HCT116 (cell line): ENCODE data around the gene RAB37. TPM values are rescaled to one million over a fixed set of nuclear protein-coding genes. Genes with fewer than 3 reads are reported as not detected.

Experiments used
- ATAC-seq: fragments of 200-7000 bp; cut with Tn5 transposase; 2 replicates; pipeline ENCODE4 v1.9.1; 2020; ENCODE audit warnings: mild to moderate bottlenecking, moderate library complexity
- BruUV-seq: library from RNA; stranded (reverse); fragments of 400-500 nt; replicated peaks from 2 replicates; lab custom pipeline; 2021; lab: Mats Ljungman, UMichigan
- CTCF ChIA-PET: fragments of 300-600 bp; sonication (Branson Sonifier 250); formaldehyde crosslinking; loops from one replicate; lab custom pipeline; 2021; ENCODE audit warnings: antibody characterized with exemption; lab: Charles Lee
- POLR2A ChIA-PET: fragments of 300-600, 350-600 bp; sonication (Branson Sonifier 250); formaldehyde crosslinking; loops from one replicate; lab custom pipeline; 2021; ENCODE audit warnings: antibody characterized with exemption; lab: Charles Lee
- RAD21 ChIA-PET, 2 experiments: fragments of 300-600 bp; sonication (Branson Sonifier 250); formaldehyde crosslinking; loops; one replicate each; lab custom pipeline; 2023; ENCODE audit warnings: low total read pairs in 2 of 2; ENCODE audit not compliant: uncharacterized antibody in 2 of 2, unreplicated experiment in 2 of 2, low non-redundant PET in 1 of 2; lab: Charles Lee
- DNase-seq: peaks from one replicate; pipeline ENCODE4 v3.0.0-alpha.2; 2010; ENCODE audit warnings: low read depth, low spot score
- H2AFZ ChIP-seq: fragments of 200-600 bp; shearing (Covaris generic), sonication (generic); 2 replicates; pipeline ENCODE4 v1.6.1; 2017; ENCODE audit warnings: low read depth, mixed run types, mixed read lengths, antibody characterized with exemption, low read length; ENCODE audit not compliant: poor library complexity, severe bottlenecking
- H3K27ac ChIP-seq: 2 replicates; pipeline ENCODE4 v1.5.1; 2012; ENCODE audit warnings: low read depth, low read length
- H3K27me3 ChIP-seq: fragments of 200-600 bp; sonication (generic); 2 replicates; pipeline ENCODE4 v1.6.1; 2016; ENCODE audit warnings: mixed run types, low read length, mixed read lengths; ENCODE audit not compliant: insufficient read depth
- H3K36me3 ChIP-seq, 2 experiments: fragments of 200-500 bp in 1 of 2; fragments of 200-600 bp in 1 of 2; sonication (Bioruptor generic) in 1 of 2; sonication (generic) in 1 of 2; 2 replicates each; pipeline versions ENCODE4 v1.5.1 to v1.6.1; 2014 to 2016; ENCODE audit warnings: low read length in 2 of 2, inconsistent platforms in 1 of 2, mixed read lengths in 1 of 2, mixed run types in 1 of 2; ENCODE audit not compliant: insufficient read depth in 2 of 2, control insufficient read depth in 1 of 2
- H3K4me1 ChIP-seq, 2 experiments: fragments of 200-600 bp in 1 of 2; sonication (generic) in 1 of 2; 2 replicates each; pipeline versions ENCODE4 v1.5.1 to v1.6.1; 2012 to 2017; ENCODE audit warnings: low read length in 2 of 2, inconsistent platforms in 1 of 2, mild to moderate bottlenecking in 1 of 2, mixed read lengths in 1 of 2, mixed run types in 1 of 2, moderate library complexity in 1 of 2; ENCODE audit not compliant: insufficient read depth in 2 of 2, control insufficient read depth in 1 of 2
- H3K4me2 ChIP-seq: fragments of 200-600 bp; sonication (generic); 2 replicates; pipeline ENCODE4 v1.6.1; 2017; ENCODE audit warnings: mixed run types, low read length, mixed read lengths
- H3K4me3 ChIP-seq, 2 experiments: fragments of 200-600 bp in 1 of 2; sonication (generic) in 1 of 2; replicated peaks in 1 of 2; 2 replicates each; pipeline ENCODE4 v1.5.1; 2011 to 2016; ENCODE audit warnings: low read length in 2 of 2, control low read depth in 1 of 2, low read depth in 1 of 2, mild to moderate bottlenecking in 1 of 2, mixed read lengths in 1 of 2, mixed run types in 1 of 2
- H3K79me2 ChIP-seq: fragments of 200-600 bp; sonication (generic); 2 replicates; pipeline ENCODE4 v1.6.1; 2017; ENCODE audit warnings: mild to moderate bottlenecking, mixed run types, low read length, moderate library complexity, mixed read lengths; ENCODE audit not compliant: insufficient read depth
- H3K9ac ChIP-seq: fragments of 200-600 bp; sonication (generic); 2 replicates; pipeline ENCODE4 v1.6.1; 2016; ENCODE audit warnings: low read length, mixed read lengths
- H3K9me2 ChIP-seq: fragments of 200-600 bp; sonication (generic), shearing (Covaris generic); 2 replicates; pipeline ENCODE4 v1.6.1; 2017; ENCODE audit warnings: mixed run types, mild to moderate bottlenecking, moderate library complexity; ENCODE audit not compliant: insufficient read depth
- H3K9me3 ChIP-seq, 2 experiments: fragments of 200-500 bp in 1 of 2; fragments of 200-600 bp in 1 of 2; sonication (Bioruptor generic) in 1 of 2; sonication (generic) in 1 of 2; 2 replicates each; pipeline ENCODE4 v1.6.1; 2014 to 2017; ENCODE audit warnings: low read length in 2 of 2, mixed read lengths in 2 of 2, inconsistent platforms in 1 of 2, low read depth in 1 of 2, mild to moderate bottlenecking in 1 of 2, mixed run types in 1 of 2, moderate library complexity in 1 of 2; ENCODE audit not compliant: control insufficient read depth in 1 of 2, insufficient read depth in 1 of 2
- H4K20me1 ChIP-seq: fragments of 200-600 bp; sonication (generic), shearing (Covaris generic); 2 replicates; pipeline ENCODE4 v1.6.1; 2017; ENCODE audit warnings: mixed run types, mild to moderate bottlenecking, moderate library complexity; ENCODE audit not compliant: insufficient read depth
- ATF3 ChIP-seq: IDR thresholded peaks from 2 replicates; pipeline ENCODE4 v1.6.1; 2012
- CBX3 ChIP-seq: IDR thresholded peaks from 2 replicates; pipeline ENCODE4 v1.6.1; 2012; ENCODE audit warnings: low read depth
- CTCF ChIP-seq, 3 experiments: fragments of 200-600 bp in 1 of 3; sonication (generic) in 1 of 3; IDR thresholded peaks in 2 of 3; conservative IDR thresholded peaks in 1 of 3; 2 replicates each; pipeline ENCODE4 v1.5.1; 2012 to 2017; ENCODE audit warnings: low read depth in 2 of 3, low read length in 2 of 3, antibody characterized with exemption in 1 of 3, borderline replicate concordance in 1 of 3, control low read depth in 1 of 3, mild to moderate bottlenecking in 1 of 3, mixed read lengths in 1 of 3, mixed run types in 1 of 3, moderate library complexity in 1 of 3; ENCODE audit not compliant: insufficient read depth in 1 of 3
- ELF1 ChIP-seq: IDR thresholded peaks from 2 replicates; pipeline ENCODE4 v1.6.1; 2012; ENCODE audit warnings: low read depth, borderline replicate concordance
- EZH2 ChIP-seq: fragments of 200-600 bp; sonication (generic); IDR thresholded peaks from 2 replicates; pipeline ENCODE4 v1.6.1; 2017; ENCODE audit warnings: antibody characterized with exemption, mixed run types
- EZH2phosphoT487 ChIP-seq: fragments of 200-600 bp; IDR thresholded peaks from 2 replicates; pipeline ENCODE4 v1.6.1; 2018; ENCODE audit warnings: antibody characterized with exemption, borderline replicate concordance
- FOSL1 ChIP-seq: IDR thresholded peaks from 2 replicates; pipeline ENCODE4 v1.6.1; 2012; ENCODE audit warnings: low read depth
- POLR2A ChIP-seq: IDR thresholded peaks from 2 replicates; pipeline ENCODE4 v1.7.0; 2011; ENCODE audit warnings: borderline replicate concordance; ENCODE audit not compliant: insufficient read depth, insufficient read length; ENCODE audit errors: extremely low read depth
- POLR2AphosphoS5 ChIP-seq: IDR thresholded peaks from 2 replicates; pipeline ENCODE4 v1.6.1; 2011; ENCODE audit warnings: mild to moderate bottlenecking, low read depth, low read length, moderate library complexity
- RAD21 ChIP-seq: IDR thresholded peaks from 2 replicates; pipeline ENCODE4 v1.6.1; 2012; ENCODE audit warnings: low read depth, mild to moderate bottlenecking
- REST ChIP-seq: IDR thresholded peaks from 2 replicates; pipeline ENCODE4 v1.6.1; 2012; ENCODE audit warnings: low read depth
- SIN3A ChIP-seq: IDR thresholded peaks from 2 replicates; pipeline ENCODE4 v1.6.1; 2012; ENCODE audit warnings: low read depth
- SRF ChIP-seq: IDR thresholded peaks from 2 replicates; pipeline ENCODE4 v1.6.1; 2012; ENCODE audit warnings: low read depth
- TCF7L2 ChIP-seq: IDR thresholded peaks from 2 replicates; pipeline ENCODE4 v1.7.0; 2011; ENCODE audit warnings: borderline replicate concordance, inconsistent platforms; ENCODE audit not compliant: insufficient read depth, insufficient read length; ENCODE audit errors: extremely low read depth
- YY1 ChIP-seq: IDR thresholded peaks from 2 replicates; pipeline ENCODE4 v1.6.1; 2011; ENCODE audit warnings: low read length, low read depth, moderate library complexity, mild to moderate bottlenecking; ENCODE audit not compliant: insufficient replicate concordance; ENCODE audit errors: extremely low read depth
- ZFX ChIP-seq: fragments of 450-650 bp; IDR thresholded peaks from 2 replicates; pipeline ENCODE4 v1.6.1; 2017
- ZNF274 ChIP-seq: fragments of 200-500 bp; sonication (Bioruptor generic); IDR thresholded peaks from 2 replicates; pipeline ENCODE4 v1.6.1; 2014; ENCODE audit warnings: mild to moderate bottlenecking, low read depth, low read length, inconsistent platforms
- intact Hi-C: fragments of 100-400 bp; cut with micrococcal nuclease; formaldehyde crosslinking; loops from 2 replicates; pipeline ENCODE4 v1.10.0; 2022
- total RNA-seq: library from RNA; stranded (reverse); gene quantifications from one replicate; pipeline ENCODE4 v1.2.1, GENCODE V29; 2021; ENCODE audit not compliant: unreplicated experiment

Gene RAB37
- total RNA-seq, 1 experiment from 2014 or later, result 8.2 TPM

GRCh38 chr17:74712756-74713155 lies 24.3 kb upstream of the RAB37 start, which contains the start of gene CD300LF:
Gene CD300LF, minus strand, starts transcription at chr17:74712923. Its CDS starts 57 bp downstream, at chr17:74712866.
- ChIA-PET RAD21 (no interaction called here), CTCF (interaction anchor here (1.5 kb wide), 1 partner anchor 55 kb away, joined by 3 read pairs; no protein-coding TSS in a partner anchor), POLR2A (no interaction called here)
- Histone ChIP-seq H3K4me2 (no peak within 1 kb of the TSS), H3K4me1 (peaks cover 0 to 3% of the 10 kb centered on the region in 2 experiments; a peak in 1 of 4 replicates), H3K9me2 (no peaks in the 10 kb centered on the region), H3K79me2 (no peaks in the 10 kb centered on the region), H3K4me3 (no peak within 1 kb of the TSS), H4K20me1 (no peaks in the 10 kb centered on the region), H3K27ac (no peak within 1 kb of the TSS), H3K27me3 (0 out of 2 replicates have a peak, but pooled peaks cover 6% of the 10 kb centered on the region), H3K36me3 (no peaks in the 10 kb centered on the region), H3K9me3 (no peaks in the 10 kb centered on the region), H3K9ac (no peak within 1 kb of the TSS), H2AFZ (no peak within 1 kb of the TSS)
- no peak for TF ChIP-seq EZH2
- TF ChIP-seq ELF1, result no peak
- no peak for TF ChIP-seq ATF3
- no peak for TF ChIP-seq REST
- no peak for TF ChIP-seq SRF
- no peak for TF ChIP-seq POLR2A
- TF ChIP-seq TCF7L2, result no peak
- no peak for TF ChIP-seq ZFX
- no peak for TF ChIP-seq CTCF (IDR thresholded peaks at IDR 0.05 in 2 of 3, conservative IDR thresholded peaks at IDR 0.05 in 1 of 3; ENCODE audit: borderline replicate concordance in 1 of 3, insufficient read depth in 1 of 3, low read depth in 2 of 3, low read length in 2 of 3)
- TF ChIP-seq SIN3A, result no peak
- TF ChIP-seq EZH2phosphoT487, result no peak
- TF ChIP-seq RAD21, result no peak
- TF ChIP-seq ZNF274, result no peak
- TF ChIP-seq YY1, result no peak
- TF ChIP-seq CBX3, result no peak
- no peak for TF ChIP-seq POLR2AphosphoS5
- TF ChIP-seq FOSL1, result no peak
- intact Hi-C loops, result no loop called here
- ATAC-seq (no peak), DNase-seq (no peak)
- no TSS peak for BruUV-seq
